GM12878 (cell line): ENCODE measurements around the gene CCDC28B. TPM values are rescaled to one million over a fixed set of nuclear protein-coding genes. Genes with fewer than 3 reads are reported as not detected.

Experiments
- ATAC-seq: fragments of 200-7000 bp; cut with Tn5 transposase; 3 replicates; pipeline ENCODE4 v1.9.1; 2020; ENCODE audit warnings: mild to moderate bottlenecking, moderate library complexity
- BruUV-seq: library from RNA; stranded (reverse); fragments of 400-500 nt; replicated peaks from 2 replicates; lab custom pipeline; 2021; lab: Mats Ljungman, UMichigan
- CTCF ChIA-PET: fragments of 300-600 bp; sonication (Branson Sonifier 250); formaldehyde crosslinking; extraction: SDS; loops from one replicate; lab custom pipeline; 2021; ENCODE audit warnings: inconsistent platforms; lab: Yijun Ruan, JAX
- POLR2A ChIA-PET: fragments of 350-600 bp; formaldehyde crosslinking; extraction: SDS; loops from one replicate; lab custom pipeline; 2021; ENCODE audit warnings: inconsistent platforms; lab: Charles Lee
- RAD21 ChIA-PET: fragments of 300-600 bp; sonication (Branson Sonifier 250); formaldehyde crosslinking; loops from one replicate; lab custom pipeline; 2023; ENCODE audit warnings: antibody characterized with exemption; ENCODE audit not compliant: unreplicated experiment; lab: Charles Lee
- SMC1A ChIA-PET: fragments of 300-600 bp; sonication (Branson Sonifier 250); formaldehyde crosslinking; loops from one replicate; lab custom pipeline; 2023; ENCODE audit not compliant: unreplicated experiment, uncharacterized antibody; lab: Charles Lee
- DNase-seq: peaks from one replicate; pipeline ENCODE4 v3.0.0-alpha.2; 2011; ENCODE audit warnings: low read depth, low spot score
- FAIRE-seq: peaks from 3 replicates; lab custom pipeline; 2011; peaks lifted over from hg19 to GRCh38; lab: Jason Lieb, UNC
- H2AFZ ChIP-seq: 2 replicates; pipeline ENCODE4 v1.6.0; 2011; ENCODE audit warnings: low read depth, low read length, control low read depth; ENCODE audit not compliant: control insufficient read depth
- H3K27ac ChIP-seq: 2 replicates; pipeline ENCODE4 v1.5.1; 2011; ENCODE audit warnings: control low read depth; ENCODE audit not compliant: control insufficient read depth, insufficient read depth
- H3K27me3 ChIP-seq, 2 experiments: replicated peaks in 1 of 2; 2 replicates each; pipeline versions ENCODE4 v1.6.0 to v1.6.1; 2011; ENCODE audit warnings: low read length in 1 of 2; ENCODE audit not compliant: control insufficient read depth in 2 of 2, insufficient read depth in 2 of 2
- H3K36me3 ChIP-seq, 2 experiments: 2 replicates each; pipeline ENCODE4 v1.5.1; 2011; ENCODE audit warnings: low read length in 1 of 2; ENCODE audit not compliant: control insufficient read depth in 2 of 2, insufficient read depth in 2 of 2
- H3K4me1 ChIP-seq: 2 replicates; pipeline ENCODE4 v1.6.1; 2011; ENCODE audit warnings: mild to moderate bottlenecking, low read length, moderate library complexity, mixed read lengths; ENCODE audit not compliant: control insufficient read depth, insufficient read depth
- H3K4me2 ChIP-seq: 2 replicates; pipeline ENCODE4 v1.6.0; 2011; ENCODE audit warnings: control low read depth; ENCODE audit not compliant: control insufficient read depth, insufficient read depth
- H3K4me3 ChIP-seq: fragments of 200-600 bp; sonication (generic); 2 replicates; pipeline ENCODE4 v1.5.1; 2016
- H3K79me2 ChIP-seq: 2 replicates; pipeline ENCODE4 v1.6.0; 2011; ENCODE audit warnings: low read length; ENCODE audit not compliant: control insufficient read depth, insufficient read depth
- H3K9ac ChIP-seq: 2 replicates; pipeline ENCODE4 v1.8.0; 2011; ENCODE audit warnings: low read length, control low read depth, mixed read lengths; ENCODE audit not compliant: control insufficient read depth, insufficient read depth
- H3K9me3 ChIP-seq: replicated peaks from 3 replicates; pipeline ENCODE4 v1.5.1; 2011; ENCODE audit warnings: mild to moderate bottlenecking, low read length; ENCODE audit not compliant: control insufficient read depth, insufficient read depth
- H4K20me1 ChIP-seq: 2 replicates; pipeline ENCODE4 v1.6.0; 2011; ENCODE audit not compliant: control insufficient read depth, insufficient read depth
- ATF3 ChIP-seq: IDR thresholded peaks from 2 replicates; pipeline ENCODE4 v1.6.1; 2011; ENCODE audit warnings: low read depth, mild to moderate bottlenecking, low read length, moderate library complexity, borderline replicate concordance; ENCODE audit errors: extremely low read depth
- ATF7 ChIP-seq: fragments of 450-650 bp; IDR thresholded peaks from 2 replicates; pipeline ENCODE4 v1.6.1; 2016; ENCODE audit warnings: low read depth, mild to moderate bottlenecking
- BCL11A ChIP-seq: IDR thresholded peaks from 2 replicates; pipeline ENCODE4 v1.6.1; 2011; ENCODE audit warnings: low read depth, low read length
- BCL3 ChIP-seq: IDR thresholded peaks from 2 replicates; pipeline ENCODE4 v1.6.1; 2011; ENCODE audit warnings: borderline replicate concordance, low read depth, mild to moderate bottlenecking, moderate library complexity, low read length; ENCODE audit not compliant: insufficient read depth, poor library complexity, severe bottlenecking
- CBFB ChIP-seq: IDR thresholded peaks from 2 replicates; pipeline ENCODE4 v1.6.1; 2016; ENCODE audit warnings: antibody characterized with exemption, low read depth
- CHD4 ChIP-seq: fragments of 200-600 bp; sonication (generic); IDR thresholded peaks from 2 replicates; pipeline ENCODE4 v1.6.1; 2016; ENCODE audit warnings: mild to moderate bottlenecking
- EZH2 ChIP-seq: IDR thresholded peaks from 2 replicates; pipeline ENCODE4 v1.6.1; 2012; ENCODE audit warnings: low read depth, mild to moderate bottlenecking, control low read depth, inconsistent platforms, low read length, borderline replicate concordance; ENCODE audit not compliant: control insufficient read depth
- IKZF1 ChIP-seq: fragments of 450-650 bp; conservative IDR thresholded peaks from 2 replicates; pipeline ENCODE4 v1.6.1; 2017; ENCODE audit warnings: antibody characterized with exemption, mild to moderate bottlenecking
- NBN ChIP-seq: fragments of 450-650 bp; IDR thresholded peaks from 2 replicates; pipeline ENCODE4 v1.6.1; 2016
- NR2C1 ChIP-seq: fragments of 450-650 bp; IDR thresholded peaks from 2 replicates; pipeline ENCODE4 v1.6.1; 2017; ENCODE audit warnings: antibody characterized with exemption, mild to moderate bottlenecking, moderate library complexity
- PAX8 ChIP-seq: fragments of 450-650 bp; IDR thresholded peaks from 2 replicates; pipeline ENCODE4 v1.6.1; 2017; ENCODE audit warnings: mild to moderate bottlenecking, moderate library complexity
- RBBP5 ChIP-seq: fragments of 200-600 bp; sonication (generic); conservative IDR thresholded peaks from 2 replicates; pipeline ENCODE4 v1.6.1; 2016
- RUNX3 ChIP-seq: IDR thresholded peaks from 2 replicates; pipeline ENCODE4 v1.6.1; 2012; ENCODE audit warnings: low read length, inconsistent platforms
- SIN3A ChIP-seq: IDR thresholded peaks from 2 replicates; pipeline ENCODE4 v1.6.1; 2012; ENCODE audit warnings: low read depth, low read length, improper control_type of control experiment
- SREBF1 ChIP-seq: IDR thresholded peaks from 2 replicates; pipeline ENCODE4 v1.6.1; 2012; ENCODE audit warnings: mild to moderate bottlenecking, low read length
- SUZ12 ChIP-seq: fragments of 200-600 bp; sonication (generic); IDR thresholded peaks from one replicate; pipeline ENCODE4 v1.6.1; 2018; ENCODE audit warnings: antibody characterized with exemption, mild to moderate bottlenecking; ENCODE audit not compliant: unreplicated experiment
- ZNF217 ChIP-seq: fragments of 450-650 bp; IDR thresholded peaks from 2 replicates; pipeline ENCODE4 v1.6.1; 2017; ENCODE audit warnings: antibody characterized with exemption, mild to moderate bottlenecking
- ZZZ3 ChIP-seq: IDR thresholded peaks from 2 replicates; pipeline ENCODE4 v1.6.1; 2011; ENCODE audit warnings: low read depth; ENCODE audit not compliant: control insufficient read depth, insufficient read length
- WGBS: methylation state at CpG from one replicate; pipeline ENCODE4 v1.1.6; 2016; ENCODE audit warnings: low lambda C conversion rate; ENCODE audit not compliant: insufficient replicate concordance, insufficient coverage; ENCODE audit errors: missing lambda C conversion rate; 5-methylcytosine and 5-hydroxymethylcytosine counted together
- in situ Hi-C: fragments of 300-500 bp; cut with MboI; formaldehyde crosslinking; loops from 9 replicates; pipeline ENCODE4 v1.14.3; 2018; ENCODE audit warnings: mixed read lengths
- intact Hi-C: fragments of 100-400 bp; cut with micrococcal nuclease; formaldehyde crosslinking; loops from one replicate; pipeline ENCODE4 v1.14.2; 2022; ENCODE audit not compliant: unreplicated experiment
- polyA plus RNA-seq, 11 experiments: library from polyadenylated mRNA; depleted of rRNA in 4 of 11; unstranded in 6 of 11; stranded (reverse) in 5 of 11; fragments of >200 nt; fragmentation: Nextera tagmentation in 4 of 11; fragmentation: Illumina TruSeq in 1 of 11; extraction: Ambion mirVana in 4 of 11; extraction: Trizol in 1 of 11; gene quantifications; 1 replicate in 1 of 11; 2 replicates in 10 of 11; pipeline versions ENCODE4 v1.2.1 to v1.2.3, GENCODE V29; 2011 to 2016; ENCODE audit warnings: inconsistent platforms in 2 of 11, missing spikeins in 2 of 11, low read depth in 1 of 11
- total RNA-seq, 4 experiments: library from RNA; depleted of rRNA in 3 of 4; stranded (reverse); fragments of >200 nt in 3 of 4; fragmentation: Illumina TruSeq in 1 of 4; extraction: Trizol in 1 of 4; gene quantifications; 2 replicates each; pipeline versions ENCODE4 v1.2.1 to v1.2.3, GENCODE V29; 2013 to 2021

The CCDC28B gene
- total and polyA plus RNA-seq, 10 of the 15 experiments (the other 5 are each of a cell fraction or from before 2014, with no cell fraction given): 10.5 to 135 (median 90.6) TPM

GRCh38 chr1:32224285-32224684, 23.9 kb downstream of the CCDC28B start:
- no TSS peak for BruUV-seq
- peaks cover 12% of the 10 kb centered on the region for H3K4me1 ChIP-seq
- peak overlapping the region; percentile 89; the same call in 1 of the 2 replicates for H3K4me3 ChIP-seq
- peaks cover 29% of the 10 kb centered on the region for H3K79me2 ChIP-seq
- ChIA-PET SMC1A (interaction anchor here (1.2 to 2.5 kb wide), 4 partner anchors 18 to 109 kb away, joined by 4 to 13 read pairs (median 6); no protein-coding TSS in a partner anchor), RAD21 (interaction anchor here (1.1 to 1.4 kb wide), 3 partner anchors 72 to 170 kb away, joined by 5 to 7 read pairs (median 6); partner anchors contain the start of gene BSDC1), CTCF (interaction anchor here (1.2 to 6.0 kb wide), 4 partner anchors 9 to 92 kb away, joined by 4 to 46 read pairs (median 8); partner anchors contain the start of gene FAM167B), POLR2A (interaction anchor here (0.5 to 0.6 kb wide), 2 partner anchors 32 to 117 kb away, joined by 3 to 7 read pairs; partner anchors contain the start of gene KPNA6)
- intact Hi-C loops (no loop called here), in situ Hi-C loops (no loop called here)
- H3K27me3 ChIP-seq: no peaks in the 10 kb centered on the region
- H3K36me3 ChIP-seq: peaks cover 13 to 22% of the 10 kb centered on the region in 2 experiments
- 78% methylated on average over 4 of the region's 4 CpGs for WGBS
- no peaks in the 10 kb centered on the region for H4K20me1 ChIP-seq
- peak overlapping the region; percentile 84 for H3K4me2 ChIP-seq
- TF ChIP-seq RBBP5 (no peak), NBN (no peak), RUNX3 (no peak), PAX8 (no peak), ATF7 (no peak), SIN3A (no peak), SUZ12 (no peak), CHD4 (no peak), CBFB (no peak), BCL11A (no peak), ATF3 (no peak), BCL3 (no peak), EZH2 (no peak), ZNF217 (no peak), NR2C1 (no peak), IKZF1 (no peak), ZZZ3 (no peak), SREBF1 (no peak)
- no peak overlapping the region for H2AFZ ChIP-seq
- no peak for DNase-seq
- 0 out of 2 replicates have a peak overlapping the region, but pooled peaks have one; percentile 15 for H3K27ac ChIP-seq
- ATAC-seq: no peak
- no peak overlapping the region for H3K9ac ChIP-seq
- no peaks in the 10 kb centered on the region for H3K9me3 ChIP-seq
- no peak for FAIRE-seq
